Measurements from ENCODE around the gene MUC13. TPM values are rescaled to one million over a fixed set of nuclear protein-coding genes. Genes with fewer than 3 reads are reported as not detected.

The MUC13 gene
- total and polyA plus RNA-seq, 9 of the 15 experiments (the other 6 are each of a cell fraction or from before 2014, with no cell fraction given) = 0.09 TPM; not detected in 8

DNA sequence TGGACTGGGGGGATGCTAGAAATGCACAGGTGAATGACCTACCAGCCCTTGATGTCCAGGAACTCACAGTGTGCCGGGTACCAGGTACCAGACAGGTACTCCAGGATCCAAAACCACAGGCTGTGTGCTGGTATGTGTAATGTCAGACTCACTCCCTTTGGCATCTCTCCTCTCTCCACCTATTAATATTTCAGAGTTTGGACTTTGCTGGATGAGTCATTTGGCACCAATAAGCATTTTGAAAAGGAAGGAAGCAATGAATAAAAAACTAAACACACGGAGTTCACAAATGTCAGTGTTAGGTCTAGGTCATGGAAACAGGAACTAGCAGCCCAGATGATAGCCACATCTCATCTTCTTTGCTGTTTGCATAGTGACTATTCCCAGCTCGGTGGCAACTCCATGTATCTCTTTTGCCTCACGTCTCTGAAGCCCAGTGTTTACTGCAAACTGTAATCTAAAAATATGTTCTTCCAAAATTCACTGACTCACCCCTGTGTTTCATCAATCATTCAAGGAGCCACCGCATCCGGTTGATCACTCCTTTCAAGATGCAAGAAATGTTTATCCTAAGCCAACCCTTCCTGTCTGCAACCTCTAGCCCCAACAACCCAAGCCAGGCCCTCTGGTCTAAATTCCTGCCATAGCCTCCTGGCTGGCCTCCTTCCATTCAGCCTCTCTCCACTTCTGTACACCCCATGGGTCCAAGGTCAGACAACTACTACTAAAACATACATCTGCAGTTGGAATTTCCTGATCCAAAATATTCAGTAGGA is 55.8 kb downstream of the MUC13 start (continued):
- TF ChIP-seq, protein P1, sequence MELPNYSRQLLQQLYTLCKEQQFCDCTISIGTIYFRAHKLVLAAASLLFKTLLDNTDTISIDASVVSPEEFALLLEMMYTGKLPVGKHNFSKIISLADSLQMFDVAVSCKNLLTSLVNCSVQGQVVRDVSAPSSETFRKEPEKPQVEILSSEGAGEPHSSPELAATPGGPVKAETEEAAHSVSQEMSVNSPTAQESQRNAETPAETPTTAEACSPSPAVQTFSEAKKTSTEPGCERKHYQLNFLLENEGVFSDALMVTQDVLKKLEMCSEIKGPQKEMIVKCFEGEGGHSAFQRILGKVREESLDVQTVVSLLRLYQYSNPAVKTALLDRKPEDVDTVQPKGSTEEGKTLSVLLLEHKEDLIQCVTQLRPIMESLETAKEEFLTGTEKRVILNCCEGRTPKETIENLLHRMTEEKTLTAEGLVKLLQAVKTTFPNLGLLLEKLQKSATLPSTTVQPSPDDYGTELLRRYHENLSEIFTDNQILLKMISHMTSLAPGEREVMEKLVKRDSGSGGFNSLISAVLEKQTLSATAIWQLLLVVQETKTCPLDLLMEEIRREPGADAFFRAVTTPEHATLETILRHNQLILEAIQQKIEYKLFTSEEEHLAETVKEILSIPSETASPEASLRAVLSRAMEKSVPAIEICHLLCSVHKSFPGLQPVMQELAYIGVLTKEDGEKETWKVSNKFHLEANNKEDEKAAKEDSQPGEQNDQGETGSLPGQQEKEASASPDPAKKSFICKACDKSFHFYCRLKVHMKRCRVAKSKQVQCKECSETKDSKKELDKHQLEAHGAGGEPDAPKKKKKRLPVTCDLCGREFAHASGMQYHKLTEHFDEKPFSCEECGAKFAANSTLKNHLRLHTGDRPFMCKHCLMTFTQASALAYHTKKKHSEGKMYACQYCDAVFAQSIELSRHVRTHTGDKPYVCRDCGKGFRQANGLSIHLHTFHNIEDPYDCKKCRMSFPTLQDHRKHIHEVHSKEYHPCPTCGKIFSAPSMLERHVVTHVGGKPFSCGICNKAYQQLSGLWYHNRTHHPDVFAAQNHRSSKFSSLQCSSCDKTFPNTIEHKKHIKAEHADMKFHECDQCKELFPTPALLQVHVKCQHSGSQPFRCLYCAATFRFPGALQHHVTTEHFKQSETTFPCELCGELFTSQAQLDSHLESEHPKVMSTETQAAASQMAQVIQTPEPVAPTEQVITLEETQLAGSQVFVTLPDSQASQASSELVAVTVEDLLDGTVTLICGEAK (IDR thresholded peaks at IDR 0.05) = 0 out of 2 replicates have a peak, but pooled peaks have one; percentile 32
- TF ChIP-seq, protein P1 (CRISPR knock-in tag; IDR thresholded peaks at IDR 0.05) = no peak
- TF ChIP-seq BMI1 (IDR thresholded peaks at IDR 0.05; ENCODE audit: low read length) (no peak), STAT5A (IDR thresholded peaks at IDR 0.05; ENCODE audit: borderline replicate concordance, low read length) (peak; percentile 29; the same call in 1 of the 2 replicates), GABPA (tag; conservative IDR thresholded peaks at IDR 0.05; ENCODE audit: low read depth) (peak; percentile 65), ELF2 (CRISPR knock-in tag; IDR thresholded peaks at IDR 0.05) (no peak), ZNF77 (CRISPR knock-in tag; IDR thresholded peaks at IDR 0.05) (no peak), SMARCE1 (IDR thresholded peaks at IDR 0.05) (peak; percentile 90), YBX1 (IDR thresholded peaks at IDR 0.05) (no peak), ZNF75A (CRISPR knock-in tag; IDR thresholded peaks at IDR 0.05) (no peak), ETS2 (tag; IDR thresholded peaks at IDR 0.05; ENCODE audit: borderline replicate concordance, poor library complexity, severe bottlenecking) (no peak), POLR2AphosphoS5 (IDR thresholded peaks at IDR 0.05; ENCODE audit: control insufficient read depth, insufficient read depth, low read depth, low read length) (peak; percentile 58; the same call in 1 of the 2 replicates)
- TF ChIP-seq, protein P2, sequence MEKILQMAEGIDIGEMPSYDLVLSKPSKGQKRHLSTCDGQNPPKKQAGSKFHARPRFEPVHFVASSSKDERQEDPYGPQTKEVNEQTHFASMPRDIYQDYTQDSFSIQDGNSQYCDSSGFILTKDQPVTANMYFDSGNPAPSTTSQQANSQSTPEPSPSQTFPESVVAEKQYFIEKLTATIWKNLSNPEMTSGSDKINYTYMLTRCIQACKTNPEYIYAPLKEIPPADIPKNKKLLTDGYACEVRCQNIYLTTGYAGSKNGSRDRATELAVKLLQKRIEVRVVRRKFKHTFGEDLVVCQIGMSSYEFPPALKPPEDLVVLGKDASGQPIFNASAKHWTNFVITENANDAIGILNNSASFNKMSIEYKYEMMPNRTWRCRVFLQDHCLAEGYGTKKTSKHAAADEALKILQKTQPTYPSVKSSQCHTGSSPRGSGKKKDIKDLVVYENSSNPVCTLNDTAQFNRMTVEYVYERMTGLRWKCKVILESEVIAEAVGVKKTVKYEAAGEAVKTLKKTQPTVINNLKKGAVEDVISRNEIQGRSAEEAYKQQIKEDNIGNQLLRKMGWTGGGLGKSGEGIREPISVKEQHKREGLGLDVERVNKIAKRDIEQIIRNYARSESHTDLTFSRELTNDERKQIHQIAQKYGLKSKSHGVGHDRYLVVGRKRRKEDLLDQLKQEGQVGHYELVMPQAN (IDR thresholded peaks at IDR 0.05; ENCODE audit: borderline replicate concordance) = no peak
- TF ChIP-seq, protein P3, sequence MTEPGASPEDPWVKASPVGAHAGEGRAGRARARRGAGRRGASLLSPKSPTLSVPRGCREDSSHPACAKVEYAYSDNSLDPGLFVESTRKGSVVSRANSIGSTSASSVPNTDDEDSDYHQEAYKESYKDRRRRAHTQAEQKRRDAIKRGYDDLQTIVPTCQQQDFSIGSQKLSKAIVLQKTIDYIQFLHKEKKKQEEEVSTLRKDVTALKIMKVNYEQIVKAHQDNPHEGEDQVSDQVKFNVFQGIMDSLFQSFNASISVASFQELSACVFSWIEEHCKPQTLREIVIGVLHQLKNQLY (CRISPR knock-in tag; conservative IDR thresholded peaks at IDR 0.05) = no peak
- TF ChIP-seq, protein P4, sequence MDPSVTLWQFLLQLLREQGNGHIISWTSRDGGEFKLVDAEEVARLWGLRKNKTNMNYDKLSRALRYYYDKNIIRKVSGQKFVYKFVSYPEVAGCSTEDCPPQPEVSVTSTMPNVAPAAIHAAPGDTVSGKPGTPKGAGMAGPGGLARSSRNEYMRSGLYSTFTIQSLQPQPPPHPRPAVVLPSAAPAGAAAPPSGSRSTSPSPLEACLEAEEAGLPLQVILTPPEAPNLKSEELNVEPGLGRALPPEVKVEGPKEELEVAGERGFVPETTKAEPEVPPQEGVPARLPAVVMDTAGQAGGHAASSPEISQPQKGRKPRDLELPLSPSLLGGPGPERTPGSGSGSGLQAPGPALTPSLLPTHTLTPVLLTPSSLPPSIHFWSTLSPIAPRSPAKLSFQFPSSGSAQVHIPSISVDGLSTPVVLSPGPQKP (CRISPR knock-in tag; IDR thresholded peaks at IDR 0.05) = no peak

Measured in K562 (cell line).